H9 (cell line): Measurements from ENCODE around the gene MAEA. TPM values are rescaled to one million over a fixed set of nuclear protein-coding genes. Genes with fewer than 3 reads are reported as not detected.

Source experiments
- DNase-seq: peaks from one replicate; pipeline ENCODE4 v3.0.0-alpha.2; 2017
- H2AFZ ChIP-seq: one replicate; pipeline ENCODE4 v1.6.1; 2013; ENCODE audit warnings: mild to moderate bottlenecking, low read length, control low read depth, moderate library complexity
- H2AK5ac ChIP-seq: 2 replicates; pipeline ENCODE4 v1.6.1; 2013; ENCODE audit warnings: low read length, control low read depth, mixed read lengths; ENCODE audit not compliant: insufficient read length
- H2BK120ac ChIP-seq: one replicate; pipeline ENCODE4 v1.6.1; 2013; ENCODE audit warnings: low read depth, mild to moderate bottlenecking, low read length, control low read depth, inconsistent platforms; ENCODE audit not compliant: poor library complexity, severe bottlenecking
- H2BK12ac ChIP-seq: 2 replicates; pipeline ENCODE4 v1.6.1; 2013; ENCODE audit warnings: low read length, control low read depth, mixed read lengths, low read depth; ENCODE audit not compliant: insufficient read length
- H2BK15ac ChIP-seq: 2 replicates; pipeline ENCODE4 v1.6.1; 2013; ENCODE audit warnings: low read depth, low read length, control low read depth
- H2BK20ac ChIP-seq: one replicate; pipeline ENCODE4 v1.6.1; 2013; ENCODE audit warnings: low read depth, mild to moderate bottlenecking, low read length, control low read depth, inconsistent platforms; ENCODE audit not compliant: poor library complexity, severe bottlenecking
- H2BK5ac ChIP-seq: 2 replicates; pipeline ENCODE4 v1.6.1; 2013; ENCODE audit warnings: low read length, control low read depth, mixed read lengths; ENCODE audit not compliant: insufficient read length
- H3K14ac ChIP-seq: 2 replicates; pipeline ENCODE4 v1.6.1; 2013; ENCODE audit warnings: low read length, control low read depth; ENCODE audit not compliant: insufficient read depth
- H3K18ac ChIP-seq: 2 replicates; pipeline ENCODE4 v1.6.1; 2013; ENCODE audit warnings: low read depth, mild to moderate bottlenecking, mixed read lengths, low read length, control low read depth; ENCODE audit not compliant: insufficient read length
- H3K23ac ChIP-seq: 2 replicates; pipeline ENCODE4 v1.6.1; 2013; ENCODE audit warnings: low read length, control low read depth, mixed read lengths, low read depth; ENCODE audit not compliant: insufficient read length
- H3K23me2 ChIP-seq: 2 replicates; pipeline ENCODE4 v1.6.1; 2013; ENCODE audit warnings: low read depth, mild to moderate bottlenecking, mixed read lengths, low read length, control low read depth; ENCODE audit not compliant: insufficient read length, poor library complexity, severe bottlenecking
- H3K27ac ChIP-seq: 2 replicates; pipeline ENCODE4 v1.5.1; 2013; ENCODE audit warnings: low read length, control low read depth, mixed read lengths, low read depth; ENCODE audit not compliant: insufficient read length
- H3K27me3 ChIP-seq: 2 replicates; pipeline ENCODE4 v1.6.1; 2013; ENCODE audit warnings: low read length, control low read depth, inconsistent platforms; ENCODE audit not compliant: insufficient read depth
- H3K4ac ChIP-seq: 2 replicates; pipeline ENCODE4 v1.6.1; 2013; ENCODE audit warnings: low read depth, mild to moderate bottlenecking, control low read depth, inconsistent platforms, low read length, moderate library complexity
- H3K4me1 ChIP-seq: 2 replicates; pipeline ENCODE4 v1.6.1; 2013; ENCODE audit warnings: low read length, control low read depth, inconsistent platforms; ENCODE audit not compliant: insufficient read depth
- H3K4me2 ChIP-seq: 2 replicates; pipeline ENCODE4 v1.6.1; 2013; ENCODE audit warnings: low read length, control low read depth, mixed read lengths; ENCODE audit not compliant: insufficient read length, insufficient read depth
- H3K56ac ChIP-seq: 2 replicates; pipeline ENCODE4 v1.6.1; 2013; ENCODE audit warnings: low read depth, mild to moderate bottlenecking, mixed read lengths, low read length, control low read depth; ENCODE audit not compliant: insufficient read length
- H3K79me1 ChIP-seq: 2 replicates; pipeline ENCODE4 v1.6.1; 2013; ENCODE audit warnings: low read depth, mild to moderate bottlenecking, moderate library complexity, low read length, control low read depth, inconsistent platforms; ENCODE audit not compliant: insufficient read depth, poor library complexity, severe bottlenecking
- H3K79me2 ChIP-seq: 2 replicates; pipeline ENCODE4 v1.6.1; 2013; ENCODE audit warnings: low read length, control low read depth, inconsistent platforms; ENCODE audit not compliant: insufficient read depth
- H3K9ac ChIP-seq: 2 replicates; pipeline ENCODE4 v1.6.1; 2013; ENCODE audit warnings: low read length, control low read depth, mixed read lengths; ENCODE audit not compliant: insufficient read length; ENCODE audit errors: extremely low read depth
- H3K9me3 ChIP-seq: one replicate; pipeline ENCODE4 v1.6.1; 2013; ENCODE audit warnings: low read depth, low read length, inconsistent platforms; ENCODE audit not compliant: control insufficient read depth
- H3T11ph ChIP-seq: one replicate; pipeline ENCODE4 v1.6.1; 2013; ENCODE audit warnings: mild to moderate bottlenecking, low read length, control low read depth, inconsistent platforms
- H4K20me1 ChIP-seq: one replicate; pipeline ENCODE4 v1.6.1; 2013; ENCODE audit not compliant: control insufficient read depth, insufficient read length, insufficient read depth
- H4K5ac ChIP-seq: 2 replicates; pipeline ENCODE4 v1.6.1; 2013; ENCODE audit warnings: low read depth, mild to moderate bottlenecking, mixed read lengths, low read length, control low read depth; ENCODE audit not compliant: insufficient read length
- H4K8ac ChIP-seq: replicated peaks from 2 replicates; pipeline ENCODE4 v1.6.1; 2013; ENCODE audit warnings: low read length, control low read depth, mixed read lengths, low read depth; ENCODE audit not compliant: insufficient read length
- H4K91ac ChIP-seq: 2 replicates; pipeline ENCODE4 v1.6.1; 2013; ENCODE audit warnings: low read depth, mild to moderate bottlenecking, moderate library complexity, mixed read lengths, low read length, control low read depth; ENCODE audit not compliant: insufficient read length
- H3K27ac Mint-ChIP-seq, 3 experiments: 2 replicates in 2 of 3; 3 replicates in 1 of 3; pipeline ENCODE4 v1.8.0; 2020 to 2021; ENCODE audit warnings: mixed read lengths in 3 of 3, mild to moderate bottlenecking in 1 of 3, moderate library complexity in 1 of 3
- H3K27me3 Mint-ChIP-seq: 2 replicates; pipeline ENCODE4 v1.8.0; 2021; ENCODE audit warnings: low read depth, mild to moderate bottlenecking, moderate library complexity, mixed read lengths
- H3K36me3 Mint-ChIP-seq, 3 experiments: 2 replicates in 2 of 3; 3 replicates in 1 of 3; pipeline ENCODE4 v1.8.0; 2020 to 2021; ENCODE audit warnings: low read depth in 3 of 3, mixed read lengths in 3 of 3; ENCODE audit not compliant: insufficient read depth in 1 of 3
- H3K4me1 Mint-ChIP-seq, 2 experiments: 2 replicates each; pipeline ENCODE4 v1.8.0; 2020; ENCODE audit warnings: mixed read lengths in 2 of 2
- H3K4me3 Mint-ChIP-seq, 2 experiments: 2 replicates in 1 of 2; 3 replicates in 1 of 2; pipeline ENCODE4 v1.8.0; 2020 to 2021; ENCODE audit warnings: mild to moderate bottlenecking in 2 of 2, mixed read lengths in 2 of 2, moderate library complexity in 1 of 2
- H3K9me3 Mint-ChIP-seq, 2 experiments: 2 replicates in 1 of 2; 3 replicates in 1 of 2; pipeline ENCODE4 v1.8.0; 2020; ENCODE audit warnings: mild to moderate bottlenecking in 2 of 2, mixed read lengths in 2 of 2, moderate library complexity in 1 of 2
- WGBS: extraction: QIAGEN DNeasy Blood & Tissue Kit; methylation state at CpG from one replicate; pipeline ENCODE4 v1.1.7; 2013; ENCODE audit warnings: missing lambda C conversion rate, low lambda C conversion rate, mixed read lengths; ENCODE audit not compliant: insufficient read length; ENCODE audit errors: extremely low coverage; 5-methylcytosine and 5-hydroxymethylcytosine counted together
- total RNA-seq: library from RNA; stranded (reverse); gene quantifications from 2 replicates; pipeline ENCODE4 v1.2.1, GENCODE V29; 2021
- TF ChIP-seq, protein P1 (sequence below): fragments of 200-600 bp; sonication (generic); conservative IDR thresholded peaks from 3 replicates; pipeline ENCODE4 v1.8.0; 2021; ENCODE audit warnings: antibody characterized with exemption, mild to moderate bottlenecking

The MAEA gene
- total RNA-seq, 1 experiment from 2014 or later, result 85.6 TPM

GRCh38 chr4:1330761-1331590, 41.3 kb downstream of the MAEA start:
- no peak overlapping the region for H3K18ac ChIP-seq
- no peak overlapping the region for H3K23ac ChIP-seq
- H4K8ac ChIP-seq, result no peak overlapping the region
- no peak overlapping the region for H4K5ac ChIP-seq
- no peaks in the 10 kb centered on the region for H3K27me3 ChIP-seq
- H3K27ac ChIP-seq, result no peak overlapping the region
- no peak overlapping the region for H2BK20ac ChIP-seq
- Mint-ChIP-seq H3K36me3 (peaks cover 21 to 53% (median 42%) of the 10 kb centered on the region in 3 experiments), H3K27me3 (no peaks in the 10 kb centered on the region), H3K9me3 (no peaks in the 10 kb centered on the region), H3K4me3 (no peak overlapping the region), H3K27ac (peak overlapping the region in 2 of 3 experiments; percentile 10 to 93; a peak in 2 of 7 replicates), H3K4me1 (no peaks in the 10 kb centered on the region)
- no peaks in the 10 kb centered on the region for H3K9me3 ChIP-seq
- no peak overlapping the region for H4K91ac ChIP-seq
- H3K4me2 ChIP-seq, result no peak overlapping the region
- H3K4me1 ChIP-seq, result no peaks in the 10 kb centered on the region
- no peak overlapping the region for H2BK15ac ChIP-seq
- H2BK5ac ChIP-seq, result no peak overlapping the region
- H4K20me1 ChIP-seq, result no peaks in the 10 kb centered on the region
- TF ChIP-seq, protein P1, sequence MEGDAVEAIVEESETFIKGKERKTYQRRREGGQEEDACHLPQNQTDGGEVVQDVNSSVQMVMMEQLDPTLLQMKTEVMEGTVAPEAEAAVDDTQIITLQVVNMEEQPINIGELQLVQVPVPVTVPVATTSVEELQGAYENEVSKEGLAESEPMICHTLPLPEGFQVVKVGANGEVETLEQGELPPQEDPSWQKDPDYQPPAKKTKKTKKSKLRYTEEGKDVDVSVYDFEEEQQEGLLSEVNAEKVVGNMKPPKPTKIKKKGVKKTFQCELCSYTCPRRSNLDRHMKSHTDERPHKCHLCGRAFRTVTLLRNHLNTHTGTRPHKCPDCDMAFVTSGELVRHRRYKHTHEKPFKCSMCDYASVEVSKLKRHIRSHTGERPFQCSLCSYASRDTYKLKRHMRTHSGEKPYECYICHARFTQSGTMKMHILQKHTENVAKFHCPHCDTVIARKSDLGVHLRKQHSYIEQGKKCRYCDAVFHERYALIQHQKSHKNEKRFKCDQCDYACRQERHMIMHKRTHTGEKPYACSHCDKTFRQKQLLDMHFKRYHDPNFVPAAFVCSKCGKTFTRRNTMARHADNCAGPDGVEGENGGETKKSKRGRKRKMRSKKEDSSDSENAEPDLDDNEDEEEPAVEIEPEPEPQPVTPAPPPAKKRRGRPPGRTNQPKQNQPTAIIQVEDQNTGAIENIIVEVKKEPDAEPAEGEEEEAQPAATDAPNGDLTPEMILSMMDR, result no peak
- no peak overlapping the region for H3K9ac ChIP-seq
- no peak overlapping the region for H3K56ac ChIP-seq
- H2AK5ac ChIP-seq, result no peak overlapping the region
- no peaks in the 10 kb centered on the region; the same call in 1 of the 2 replicates for H3K79me2 ChIP-seq
- no peaks in the 10 kb centered on the region for H3K79me1 ChIP-seq
- no peak overlapping the region for H3K4ac ChIP-seq
- no peak overlapping the region for H3T11ph ChIP-seq
- H2BK12ac ChIP-seq, result no peak overlapping the region
- no peak overlapping the region for H2AFZ ChIP-seq
- no peaks in the 10 kb centered on the region for H3K23me2 ChIP-seq
- no peak for DNase-seq
- H3K14ac ChIP-seq, result no peak overlapping the region; the same call in 1 of the 2 replicates
- no peak overlapping the region for H2BK120ac ChIP-seq
- WGBS, result no CpG with 5 or more reads among the region's 34 CpGs
